K562 (cell line): ENCODE measurements around the gene FGFR4. TPM values are rescaled to one million over a fixed set of nuclear protein-coding genes. Genes with fewer than 3 reads are reported as not detected.
A peak's percentile ranks its signal among the peaks of the same experiment; 100 is the strongest.

Source experiments
- ATAC-seq: fragments of 200-7000 bp; cut with Tn5 transposase; 3 replicates; pipeline ENCODE4 v1.9.1; 2020; ENCODE audit warnings: moderate library complexity
- BruUV-seq: library from RNA; stranded (reverse); fragments of 400-500 nt; replicated peaks from 2 replicates; lab custom pipeline; 2021; lab: Mats Ljungman, UMichigan
- CTCF ChIA-PET: fragments of 300-600 bp; formaldehyde crosslinking; extraction: SDS; loops from one replicate; lab custom pipeline; 2021; ENCODE audit warnings: low intra/inter-chr PET ratio; lab: Yijun Ruan, JAX
- POLR2A ChIA-PET: fragments of 300-600, 350-650 bp; sonication (Branson Sonifier 250); formaldehyde crosslinking; extraction: SDS; loops from one replicate; lab custom pipeline; 2021; ENCODE audit warnings: antibody characterized with exemption, inconsistent platforms; lab: Yijun Ruan, JAX
- DNase-seq, 4 experiments: peaks; one replicate each; pipeline versions ENCODE4 v3.0.0 to v3.0.0-alpha.2; 2011 to 2018; ENCODE audit warnings: low spot score in 3 of 4, mixed read lengths in 3 of 4; ENCODE audit errors: extremely low read depth in 1 of 4
- FAIRE-seq: peaks from 2 replicates; lab custom pipeline; 2011; peaks lifted over from hg19 to GRCh38; lab: Jason Lieb, UNC
- H2AFZ ChIP-seq: 2 replicates; pipeline ENCODE4 v1.6.0; 2011; ENCODE audit warnings: low read depth, low read length, control low read depth, inconsistent platforms
- H3K27ac ChIP-seq: fragments of 200-600 bp; 3 replicates; pipeline ENCODE4 v1.8.0; 2011; ENCODE audit warnings: low read depth, mild to moderate bottlenecking, control low read depth, inconsistent platforms, low read length, moderate library complexity, mixed read lengths; ENCODE audit errors: extremely low read depth
- H3K27me3 ChIP-seq, 2 experiments: fragments of 300-600 bp in 1 of 2; 2 replicates in 1 of 2; 3 replicates in 1 of 2; pipeline versions ENCODE4 v1.6.0 to v1.8.0; 2011; ENCODE audit warnings: inconsistent platforms in 2 of 2, low read length in 2 of 2, mild to moderate bottlenecking in 1 of 2, mixed read lengths in 1 of 2, moderate library complexity in 1 of 2; ENCODE audit not compliant: control insufficient read depth in 2 of 2, insufficient read depth in 2 of 2
- H3K36me3 ChIP-seq: fragments of 300-600 bp; 3 replicates; pipeline ENCODE4 v1.8.0; 2011; ENCODE audit warnings: mild to moderate bottlenecking, low read length, inconsistent platforms; ENCODE audit not compliant: control insufficient read depth, insufficient read depth
- H3K4me1 ChIP-seq, 2 experiments: fragments of 200-600 bp in 1 of 2; replicated peaks in 1 of 2; 2 replicates in 1 of 2; 3 replicates in 1 of 2; pipeline versions ENCODE4 v1.5.1 to v1.8.0; 2011; ENCODE audit warnings: inconsistent platforms in 2 of 2, low read length in 2 of 2, mild to moderate bottlenecking in 1 of 2, mixed read lengths in 1 of 2, moderate library complexity in 1 of 2; ENCODE audit not compliant: control insufficient read depth in 2 of 2, insufficient read depth in 2 of 2
- H3K4me2 ChIP-seq: 2 replicates; pipeline ENCODE4 v1.6.1; 2011; ENCODE audit warnings: low read length, control low read depth, inconsistent platforms, mixed read lengths; ENCODE audit not compliant: insufficient read depth
- H3K4me3 ChIP-seq: fragments of 200-600 bp; sonication (generic), shearing (Covaris generic); 2 replicates; pipeline ENCODE4 v1.5.1; 2016; ENCODE audit warnings: control low read depth, inconsistent platforms
- H3K79me2 ChIP-seq: fragments of 200-600 bp; 3 replicates; pipeline ENCODE4 v1.8.0; 2011; ENCODE audit warnings: low read length, inconsistent platforms; ENCODE audit not compliant: control insufficient read depth, insufficient read depth
- H3K9ac ChIP-seq, 2 experiments: 2 replicates each; pipeline versions ENCODE4 v1.6.0 to v1.6.1; 2011; ENCODE audit warnings: low read depth in 2 of 2, low read length in 2 of 2, control low read depth in 1 of 2, inconsistent platforms in 1 of 2, mild to moderate bottlenecking in 1 of 2, mixed read lengths in 1 of 2; ENCODE audit not compliant: insufficient read depth in 1 of 2
- H3K9me1 ChIP-seq: one replicate; pipeline ENCODE4 v1.6.0; 2011; ENCODE audit warnings: inconsistent platforms, mild to moderate bottlenecking, low read length, moderate library complexity; ENCODE audit not compliant: control insufficient read depth, insufficient read depth
- H3K9me3 ChIP-seq: replicated peaks from 2 replicates; pipeline ENCODE4 v1.5.1; 2011; ENCODE audit warnings: low read depth, low read length, inconsistent platforms; ENCODE audit not compliant: control insufficient read depth, insufficient read depth
- H4K20me1 ChIP-seq: replicated peaks from 2 replicates; pipeline ENCODE4 v1.6.1; 2011; ENCODE audit warnings: low read length, inconsistent platforms, mixed read lengths; ENCODE audit not compliant: control insufficient read depth, insufficient read depth
- CTBP1 ChIP-seq: fragments of 450-650 bp; IDR thresholded peaks from 2 replicates; pipeline ENCODE4 v1.6.1; 2016; ENCODE audit warnings: borderline replicate concordance
- CTCF ChIP-seq, 3 experiments: IDR thresholded peaks in 2 of 3; conservative IDR thresholded peaks in 1 of 3; 2 replicates each; pipeline ENCODE4 v1.5.1; 2011 to 2012; ENCODE audit warnings: low read length in 3 of 3, mild to moderate bottlenecking in 3 of 3, control low read depth in 2 of 3, improper control_type of control experiment in 1 of 3, inconsistent platforms in 1 of 3, low read depth in 1 of 3, mixed read lengths in 1 of 3, moderate library complexity in 1 of 3; ENCODE audit not compliant: insufficient read depth in 2 of 3
- JUND ChIP-seq, 2 experiments: IDR thresholded peaks; 2 replicates in 1 of 2; 3 replicates in 1 of 2; pipeline ENCODE4 v1.6.1; 2011; ENCODE audit warnings: borderline replicate concordance in 2 of 2, low read depth in 2 of 2, low read length in 2 of 2, improper control_type of control experiment in 1 of 2, missing biosample characterization in 1 of 2, missing genetic modification characterization in 1 of 2, missing genetic modification reagents in 1 of 2
- KLF16 ChIP-seq: IDR thresholded peaks from 2 replicates; pipeline ENCODE4 v1.6.1; 2016; ENCODE audit warnings: antibody characterized with exemption
- NFYB ChIP-seq: IDR thresholded peaks from 2 replicates; pipeline ENCODE4 v1.6.1; 2011; ENCODE audit warnings: mild to moderate bottlenecking, moderate library complexity; ENCODE audit not compliant: insufficient read length; ENCODE audit errors: extremely low read depth
- OTX1 ChIP-seq: fragments of 450-650 bp; formaldehyde crosslinking; IDR thresholded peaks from 2 replicates; pipeline ENCODE4 v1.4.0; 2022; ENCODE audit warnings: mild to moderate bottlenecking
- RAD21 ChIP-seq, 2 experiments: fragments of 250-450 bp in 1 of 2; fragments of 450-650 bp in 1 of 2; sonication (Bioruptor Pico) in 1 of 2; formaldehyde crosslinking in 1 of 2; IDR thresholded peaks in 1 of 2; conservative IDR thresholded peaks in 1 of 2; 2 replicates each; pipeline versions ENCODE4 v1.4.0 to v1.8.0; 2020 to 2022; ENCODE audit warnings: mild to moderate bottlenecking in 2 of 2, moderate library complexity in 1 of 2
- RB1 ChIP-seq: fragments of 450-650 bp; IDR thresholded peaks from 2 replicates; pipeline ENCODE4 v1.6.1; 2017; ENCODE audit warnings: low read depth, mild to moderate bottlenecking
- SMC3 ChIP-seq: conservative IDR thresholded peaks from 2 replicates; pipeline ENCODE4 v1.6.1; 2011; ENCODE audit warnings: low read depth, low read length, improper control_type of control experiment; ENCODE audit not compliant: insufficient read depth
- TARDBP ChIP-seq: fragments of 450-650 bp; IDR thresholded peaks from 2 replicates; pipeline ENCODE4 v1.6.1; 2016
- WGBS: fragments of 100-300 bp; shearing (Covaris generic); methylation state at CpG from one replicate; pipeline ENCODE4 v1.1.6; 2016; ENCODE audit warnings: low coverage, mixed read lengths; ENCODE audit not compliant: insufficient coverage; ENCODE audit errors: missing lambda C conversion rate; 5-methylcytosine and 5-hydroxymethylcytosine counted together
- in situ Hi-C: fragments of 300-500 bp; cut with MboI; formaldehyde crosslinking; loops from 4 replicates; pipeline ENCODE4 v1.15.0; 2018; ENCODE audit warnings: inconsistent platforms, mixed read lengths
- intact Hi-C: fragments of 100-400 bp; cut with micrococcal nuclease; formaldehyde crosslinking; loops from 2 replicates; pipeline ENCODE4 v1.14.2; 2022
- polyA plus RNA-seq, 8 experiments: library from polyadenylated mRNA; depleted of rRNA in 4 of 8; stranded (reverse) in 5 of 8; unstranded in 3 of 8; fragments of >200 nt; fragmentation: Nextera tagmentation in 2 of 8; fragmentation: Illumina TruSeq in 1 of 8; extraction: Ambion mirVana in 2 of 8; extraction: Trizol in 1 of 8; gene quantifications; 2 replicates each; pipeline versions ENCODE4 v1.2.1 to v1.2.3, GENCODE V29; 2011 to 2014; ENCODE audit warnings: inconsistent platforms in 1 of 8, missing spikeins in 1 of 8
- total RNA-seq, 7 experiments: library from RNA; depleted of rRNA in 6 of 7; stranded (reverse); fragments of >200 nt in 6 of 7; fragmentation: Illumina TruSeq in 2 of 7; extraction: Trizol in 2 of 7; gene quantifications; 2 replicates each; pipeline versions ENCODE4 v1.2.1 to v1.2.3, GENCODE V29; 2011 to 2021; ENCODE audit warnings: low replicate concordance in 1 of 7

Gene FGFR4
- total and polyA plus RNA-seq, 9 of the 15 experiments (the other 6 are each of a cell fraction or from before 2014, with no cell fraction given): 0.76 to 35.4 (median 7.5) TPM

GRCh38 chr5:177071666-177072385 lies 14.9 kb upstream of the FGFR4 start:
- H2AFZ ChIP-seq: no peak overlapping the region
- intact Hi-C loops: loop anchor here (1.0 kb wide), 1 partner anchor 40 kb away; no protein-coding TSS in a partner anchor
- CTCF ChIA-PET: interaction anchor here (0.7 to 1.8 kb wide), 4 partner anchors 38 to 998 kb away, joined by 3 to 20 read pairs (median 3); no protein-coding TSS in a partner anchor
- no TSS peak for BruUV-seq
- no peak overlapping the region for H3K4me2 ChIP-seq
- in situ Hi-C loops: no loop called here
- POLR2A ChIA-PET: interaction anchor here (0.6 to 1.3 kb wide), 7 partner anchors 10 to 516 kb away, joined by 3 to 7 read pairs (median 3); partner anchors contain the start of gene FGFR4
- no peaks in the 10 kb centered on the region for H3K9me1 ChIP-seq
- H3K9ac ChIP-seq: no peak overlapping the region
- 0 out of 2 replicates have a peak, but pooled peaks cover 3% of the 10 kb centered on the region for H4K20me1 ChIP-seq
- H3K4me1 ChIP-seq: no peaks in the 10 kb centered on the region; a peak in 1 of 5 replicates
- no peaks in the 10 kb centered on the region for H3K79me2 ChIP-seq
- peaks cover 2% of the 10 kb centered on the region; the same call in 1 of the 3 replicates for H3K36me3 ChIP-seq
- no peak overlapping the region for H3K4me3 ChIP-seq
- no peaks in the 10 kb centered on the region for H3K27me3 ChIP-seq
- ATAC-seq: peak; percentile 95
- H3K27ac ChIP-seq: no peak overlapping the region
- peak; percentile 66 to 85 (median 73) for DNase-seq
- no peaks in the 10 kb centered on the region for H3K9me3 ChIP-seq
- peak; percentile 92 for FAIRE-seq
- 25% methylated on average over 5 of the region's 6 CpGs for WGBS
- peak; percentile 46; the same call in 1 of the 2 replicates for TF ChIP-seq SMC3
- peak; percentile 10; the same call in 1 of the 2 replicates for TF ChIP-seq JUND (IDR thresholded peaks at IDR 0.05; ENCODE audit: borderline replicate concordance, low read depth, low read length)
- no peak for TF ChIP-seq JUND (tag; IDR thresholded peaks at IDR 0.05; ENCODE audit: borderline replicate concordance, low read depth, low read length)
- TF ChIP-seq RB1: 0 out of 2 replicates have a peak, but pooled peaks have one; percentile 30
- TF ChIP-seq CTBP1: no peak
- TF ChIP-seq TARDBP: peak; percentile 40; the same call in 1 of the 2 replicates
- TF ChIP-seq RAD21 (CRISPR knock-in tag; conservative IDR thresholded peaks at IDR 0.05 in 1 of 2, IDR thresholded peaks at IDR 0.05 in 1 of 2): peak; percentile 44 to 73; a peak in 3 of 4 replicates
- TF ChIP-seq CTCF (IDR thresholded peaks at IDR 0.05 in 2 of 3, conservative IDR thresholded peaks at IDR 0.05 in 1 of 3; ENCODE audit: insufficient read depth in 2 of 3, low read depth in 1 of 3, low read length in 3 of 3): peak; percentile 82 to 91 (median 89)
- TF ChIP-seq NFYB: no peak
- TF ChIP-seq OTX1 (CRISPR knock-in tag): 0 out of 2 replicates have a peak, but pooled peaks have one; percentile 26
- TF ChIP-seq KLF16: 0 out of 2 replicates have a peak, but pooled peaks have one; percentile 11
